Karpas-422 (cell line): Measurements from ENCODE around the gene GABPB1. TPM values are rescaled to one million over a fixed set of nuclear protein-coding genes. Genes with fewer than 3 reads are reported as not detected.

Experiments used
- DNase-seq: peaks from one replicate; pipeline ENCODE4 v3.0.0-alpha.2; 2015
- H2AFZ ChIP-seq: fragments of 200-600 bp; sonication (generic); 2 replicates; pipeline ENCODE4 v1.6.1; 2014; ENCODE audit warnings: antibody characterized with exemption, low read length, mixed read lengths
- H3K27ac ChIP-seq: fragments of 200-600 bp; sonication (generic); 2 replicates; pipeline ENCODE4 v1.5.1; 2014; ENCODE audit warnings: mild to moderate bottlenecking, low read length, moderate library complexity
- H3K27me3 ChIP-seq: fragments of 200-600 bp; sonication (generic); 2 replicates; pipeline ENCODE4 v1.6.1; 2014; ENCODE audit warnings: low read length, mixed read lengths
- H3K36me3 ChIP-seq: fragments of 200-600 bp; sonication (generic); 2 replicates; pipeline ENCODE4 v1.6.1; 2014; ENCODE audit warnings: low read length, mixed read lengths; ENCODE audit not compliant: insufficient read depth
- H3K4me1 ChIP-seq: fragments of 200-600 bp; sonication (generic); 2 replicates; pipeline ENCODE4 v1.6.1; 2014; ENCODE audit warnings: mild to moderate bottlenecking, low read length, mixed read lengths
- H3K4me2 ChIP-seq: fragments of 200-600 bp; sonication (generic); 2 replicates; pipeline ENCODE4 v1.6.1; 2014; ENCODE audit warnings: low read length, low read depth, mild to moderate bottlenecking; ENCODE audit not compliant: poor library complexity, severe bottlenecking
- H3K4me3 ChIP-seq: fragments of 200-600 bp; sonication (generic); 2 replicates; pipeline ENCODE4 v1.5.1; 2014; ENCODE audit warnings: mild to moderate bottlenecking, antibody characterized with exemption, low read length, mixed read lengths
- H3K79me2 ChIP-seq: fragments of 200-600 bp; sonication (generic); 2 replicates; pipeline ENCODE4 v1.6.1; 2014; ENCODE audit warnings: mild to moderate bottlenecking, low read length, mixed read lengths
- H3K9ac ChIP-seq: fragments of 200-600 bp; sonication (generic); 2 replicates; pipeline ENCODE4 v1.6.0; 2014; ENCODE audit warnings: low read length
- H3K9me2 ChIP-seq: fragments of 200-600 bp; sonication (generic), shearing (Covaris generic); replicated peaks from 2 replicates; pipeline ENCODE4 v1.6.0; 2014; ENCODE audit warnings: mild to moderate bottlenecking, low read length, moderate library complexity; ENCODE audit not compliant: insufficient read depth
- H3K9me3 ChIP-seq: fragments of 300-700, 200-600 bp; sonication (generic); 2 replicates; pipeline ENCODE4 v1.6.1; 2014; ENCODE audit warnings: low read length, mixed read lengths
- H4K20me1 ChIP-seq: fragments of 200-600 bp; sonication (generic); 2 replicates; pipeline ENCODE4 v1.6.1; 2014; ENCODE audit warnings: mild to moderate bottlenecking, antibody characterized with exemption, low read length, low read depth; ENCODE audit not compliant: insufficient read depth
- total RNA-seq: library from RNA; depleted of rRNA; stranded (reverse); fragments of >200 nt; shearing (Covaris generic); gene quantifications from 2 replicates; pipeline ENCODE4 v1.2.3, GENCODE V29; 2014; ENCODE audit warnings: low replicate concordance

GABPB1 gene
- total RNA-seq, 1 experiment from 2014 or later, result 30.4 TPM

- H3K4me1 ChIP-seq, result no peaks in the 10 kb centered on the region
- H2AFZ ChIP-seq, result no peak overlapping the region
- no peak overlapping the region for H3K4me2 ChIP-seq
- no peaks in the 10 kb centered on the region for H3K79me2 ChIP-seq
- DNase-seq, result no peak
- H3K9ac ChIP-seq, result no peak overlapping the region
- H3K27ac ChIP-seq, result no peak overlapping the region
- H3K4me3 ChIP-seq, result no peak overlapping the region
- no peaks in the 10 kb centered on the region for H3K36me3 ChIP-seq
- H3K9me3 ChIP-seq, result no peaks in the 10 kb centered on the region
- H3K27me3 ChIP-seq, result no peaks in the 10 kb centered on the region
- H3K9me2 ChIP-seq, result no peaks in the 10 kb centered on the region
- H4K20me1 ChIP-seq, result no peaks in the 10 kb centered on the region
These were observed 102.4 kb downstream of the GABPB1 start for GRCh38 chr15:50252556-50252955.

GRCh38 chr15:50251638-50252182 is 103.3 kb downstream of the GABPB1 start:
- Histone ChIP-seq H3K36me3 (no peaks in the 10 kb centered on the region), H2AFZ (no peak overlapping the region)

GRCh38 chr15:50250760-50251394 is 104.1 kb downstream of the GABPB1 start:
- Histone ChIP-seq H4K20me1 (no peaks in the 10 kb centered on the region), H3K4me2 (no peak overlapping the region), H3K4me1 (no peaks in the 10 kb centered on the region), H3K9ac (no peak overlapping the region), H3K36me3 (no peaks in the 10 kb centered on the region), H3K27ac (no peak overlapping the region), H3K79me2 (no peaks in the 10 kb centered on the region), H3K9me3 (no peaks in the 10 kb centered on the region), H3K27me3 (no peaks in the 10 kb centered on the region), H3K9me2 (no peaks in the 10 kb centered on the region), H3K4me3 (no peak overlapping the region), H2AFZ (no peak overlapping the region)
- no peak for DNase-seq

More at GRCh38 chr15:50251638-50252182, 103.3 kb downstream of the GABPB1 start:
- Histone ChIP-seq H3K9me3 (no peaks in the 10 kb centered on the region), H3K9me2 (no peaks in the 10 kb centered on the region), H3K4me1 (no peaks in the 10 kb centered on the region), H3K27ac (no peak overlapping the region), H3K4me2 (no peak overlapping the region), H3K79me2 (no peaks in the 10 kb centered on the region), H3K9ac (no peak overlapping the region), H3K27me3 (no peaks in the 10 kb centered on the region), H3K4me3 (no peak overlapping the region), H4K20me1 (no peaks in the 10 kb centered on the region)
- DNase-seq, result no peak

GRCh38 chr15:50249704-50250103 is 105.3 kb downstream of the GABPB1 start:
- no peak for DNase-seq
- no peak overlapping the region for H3K4me2 ChIP-seq
- no peaks in the 10 kb centered on the region for H4K20me1 ChIP-seq
- no peaks in the 10 kb centered on the region for H3K36me3 ChIP-seq
- H3K79me2 ChIP-seq, result no peaks in the 10 kb centered on the region
- no peak overlapping the region for H3K4me3 ChIP-seq
- H2AFZ ChIP-seq, result no peak overlapping the region
- no peaks in the 10 kb centered on the region for H3K4me1 ChIP-seq
- H3K9ac ChIP-seq, result no peak overlapping the region
- H3K9me2 ChIP-seq, result no peaks in the 10 kb centered on the region
- no peaks in the 10 kb centered on the region for H3K27me3 ChIP-seq
- H3K9me3 ChIP-seq, result no peaks in the 10 kb centered on the region
- H3K27ac ChIP-seq, result no peak overlapping the region

GRCh38 chr15:50248994-50249582 is 105.9 kb downstream of the GABPB1 start:
- H3K9ac ChIP-seq, result no peak overlapping the region
- no peaks in the 10 kb centered on the region for H3K36me3 ChIP-seq
- H3K4me1 ChIP-seq, result no peaks in the 10 kb centered on the region
- no peak overlapping the region for H2AFZ ChIP-seq
- no peaks in the 10 kb centered on the region for H3K9me3 ChIP-seq
- H3K27ac ChIP-seq, result no peak overlapping the region
- no peaks in the 10 kb centered on the region for H4K20me1 ChIP-seq
- no peak for DNase-seq
- no peaks in the 10 kb centered on the region for H3K79me2 ChIP-seq
- H3K4me3 ChIP-seq, result no peak overlapping the region
- H3K4me2 ChIP-seq, result no peak overlapping the region
- no peaks in the 10 kb centered on the region for H3K27me3 ChIP-seq
- no peaks in the 10 kb centered on the region for H3K9me2 ChIP-seq

GRCh38 chr15:50247819-50248655 is 107.0 kb downstream of the GABPB1 start:
- no peak overlapping the region for H3K9ac ChIP-seq
- no peaks in the 10 kb centered on the region for H3K9me3 ChIP-seq
- no peaks in the 10 kb centered on the region for H4K20me1 ChIP-seq
- no peaks in the 10 kb centered on the region for H3K79me2 ChIP-seq
- DNase-seq, result no peak
- H2AFZ ChIP-seq, result no peak overlapping the region; the same call in 1 of the 2 replicates
- no peaks in the 10 kb centered on the region for H3K36me3 ChIP-seq
- no peak overlapping the region for H3K4me2 ChIP-seq
- no peak overlapping the region for H3K27ac ChIP-seq
- H3K4me1 ChIP-seq, result no peaks in the 10 kb centered on the region
- no peak overlapping the region for H3K4me3 ChIP-seq
- no peaks in the 10 kb centered on the region for H3K27me3 ChIP-seq
- no peaks in the 10 kb centered on the region for H3K9me2 ChIP-seq

GRCh38 chr15:50246631-50247030 is 108.4 kb downstream of the GABPB1 start:
- no peak overlapping the region for H3K4me2 ChIP-seq
- no peak overlapping the region for H3K4me3 ChIP-seq
- H3K79me2 ChIP-seq, result no peaks in the 10 kb centered on the region
- H3K36me3 ChIP-seq, result no peaks in the 10 kb centered on the region
- H4K20me1 ChIP-seq, result no peaks in the 10 kb centered on the region
- no peak overlapping the region for H2AFZ ChIP-seq
- no peak overlapping the region for H3K9ac ChIP-seq
- H3K9me2 ChIP-seq, result no peaks in the 10 kb centered on the region
- H3K4me1 ChIP-seq, result no peaks in the 10 kb centered on the region
- H3K27ac ChIP-seq, result no peak overlapping the region
- H3K9me3 ChIP-seq, result no peaks in the 10 kb centered on the region
- DNase-seq, result no peak
- no peaks in the 10 kb centered on the region for H3K27me3 ChIP-seq

- Histone ChIP-seq H3K79me2 (no peaks in the 10 kb centered on the region), H3K36me3 (no peaks in the 10 kb centered on the region), H2AFZ (no peak overlapping the region), H3K27me3 (no peaks in the 10 kb centered on the region), H3K4me2 (no peak overlapping the region), H3K9me2 (no peaks in the 10 kb centered on the region), H3K4me1 (no peaks in the 10 kb centered on the region), H4K20me1 (no peaks in the 10 kb centered on the region), H3K9me3 (no peaks in the 10 kb centered on the region), H3K27ac (no peak overlapping the region), H3K4me3 (no peak overlapping the region), H3K9ac (no peak overlapping the region)
- DNase-seq, result no peak
These were observed 109.9 kb downstream of the GABPB1 start for GRCh38 chr15:50244959-50245624.
